Astrocyte (in vitro differentiated cells and primary cell): ENCODE measurements around the gene LATS2. TPM values are rescaled to one million over a fixed set of nuclear protein-coding genes. Genes with fewer than 3 reads are reported as not detected.

Experiments used
- DNase-seq: peaks from one replicate; pipeline ENCODE4 v3.0.0-alpha.2; 2010; ENCODE audit warnings: low read depth
- FAIRE-seq: peaks from 2 replicates; lab custom pipeline; 2011; peaks lifted over from hg19 to GRCh38; lab: Jason Lieb, UNC
- H2AFZ ChIP-seq: 2 replicates; pipeline ENCODE4 v1.6.0; 2012; ENCODE audit warnings: low read depth, low read length, inconsistent platforms
- H3K27ac ChIP-seq: 2 replicates; pipeline ENCODE4 v1.5.1; 2011; ENCODE audit warnings: low read depth, low read length, inconsistent platforms
- H3K27me3 ChIP-seq: 2 replicates; pipeline ENCODE4 v1.6.0; 2011; ENCODE audit warnings: low read length, inconsistent platforms; ENCODE audit not compliant: insufficient read depth
- H3K36me3 ChIP-seq: 2 replicates; pipeline ENCODE4 v1.5.1; 2011; ENCODE audit warnings: low read length, inconsistent platforms; ENCODE audit not compliant: insufficient read depth
- H3K4me1 ChIP-seq: 2 replicates; pipeline ENCODE4 v1.5.1; 2011; ENCODE audit warnings: low read length, inconsistent platforms; ENCODE audit not compliant: insufficient read depth
- H3K4me2 ChIP-seq: 2 replicates; pipeline ENCODE4 v1.6.0; 2012; ENCODE audit warnings: low read length, inconsistent platforms
- H3K4me3 ChIP-seq: 2 replicates; pipeline ENCODE4 v1.5.1; 2011; ENCODE audit warnings: low read depth, mild to moderate bottlenecking, low read length, inconsistent platforms; ENCODE audit not compliant: insufficient read depth
- H3K79me2 ChIP-seq: 2 replicates; pipeline ENCODE4 v1.6.0; 2012; ENCODE audit warnings: mild to moderate bottlenecking, low read length, inconsistent platforms; ENCODE audit not compliant: insufficient read depth
- H3K9ac ChIP-seq: 2 replicates; pipeline ENCODE4 v1.6.0; 2012; ENCODE audit warnings: mild to moderate bottlenecking, low read length, inconsistent platforms
- H3K9me3 ChIP-seq: 2 replicates; pipeline ENCODE4 v1.5.1; 2012; ENCODE audit warnings: low read depth, mild to moderate bottlenecking, low read length, inconsistent platforms; ENCODE audit not compliant: insufficient read depth
- H4K20me1 ChIP-seq: 2 replicates; pipeline ENCODE4 v1.6.0; 2012; ENCODE audit warnings: low read length, inconsistent platforms; ENCODE audit not compliant: insufficient read depth
- H3K27ac Mint-ChIP-seq: one replicate; pipeline ENCODE4 v1.8.0; 2021; ENCODE audit warnings: mild to moderate bottlenecking, mixed read lengths; ENCODE audit not compliant: unreplicated experiment
- H3K27me3 Mint-ChIP-seq: one replicate; pipeline ENCODE4 v1.8.0; 2021; ENCODE audit warnings: low read depth, mixed read lengths; ENCODE audit not compliant: unreplicated experiment
- H3K36me3 Mint-ChIP-seq: one replicate; pipeline ENCODE4 v1.8.0; 2021; ENCODE audit warnings: low read depth, mixed read lengths; ENCODE audit not compliant: unreplicated experiment
- H3K4me1 Mint-ChIP-seq: one replicate; pipeline ENCODE4 v1.8.0; 2021; ENCODE audit warnings: low read depth, mixed read lengths; ENCODE audit not compliant: unreplicated experiment
- H3K4me3 Mint-ChIP-seq: one replicate; pipeline ENCODE4 v1.8.0; 2021; ENCODE audit warnings: mild to moderate bottlenecking, moderate library complexity, mixed read lengths; ENCODE audit not compliant: unreplicated experiment
- H3K9me3 Mint-ChIP-seq: one replicate; pipeline ENCODE4 v1.8.0; 2021; ENCODE audit warnings: mild to moderate bottlenecking, mixed read lengths; ENCODE audit not compliant: unreplicated experiment
- CTCF ChIP-seq: IDR thresholded peaks from 2 replicates; pipeline ENCODE4 v1.5.1; 2011; ENCODE audit warnings: low read depth, mild to moderate bottlenecking, inconsistent platforms, low read length, moderate library complexity; ENCODE audit not compliant: insufficient read depth
- EZH2 ChIP-seq: IDR thresholded peaks from 2 replicates; pipeline ENCODE4 v1.6.1; 2012; ENCODE audit warnings: mild to moderate bottlenecking, low read length, inconsistent platforms; ENCODE audit not compliant: insufficient read depth
- total RNA-seq: library from RNA; stranded (reverse); gene quantifications from 2 replicates; pipeline ENCODE4 v1.2.1, GENCODE V29; 2021

LATS2 gene
- total RNA-seq, 1 donor from 2014 or later = 46.7 TPM

- Histone ChIP-seq H3K4me2 (peak overlapping the region; percentile 86), H3K4me3 (no peak overlapping the region), H3K36me3 (no peaks in the 10 kb centered on the region), H3K9me3 (no peaks in the 10 kb centered on the region), H3K4me1 (peaks cover 19% of the 10 kb centered on the region), H3K27ac (no peak overlapping the region), H4K20me1 (no peaks in the 10 kb centered on the region), H2AFZ (peak overlapping the region; percentile 11), H3K27me3 (no peaks in the 10 kb centered on the region), H3K79me2 (no peaks in the 10 kb centered on the region), H3K9ac (no peak overlapping the region)
- H3K27ac Mint-ChIP-seq = no peak overlapping the region
- peaks cover 2% of the 10 kb centered on the region for H3K27me3 Mint-ChIP-seq
- TF ChIP-seq EZH2 (no peak), CTCF (no peak)
- no peaks in the 10 kb centered on the region for H3K36me3 Mint-ChIP-seq
- H3K4me3 Mint-ChIP-seq = no peak overlapping the region
- no peak for DNase-seq
- no peaks in the 10 kb centered on the region for H3K9me3 Mint-ChIP-seq
- no peak for FAIRE-seq
- H3K4me1 Mint-ChIP-seq = peaks cover 29% of the 10 kb centered on the region
Measured at GRCh38 chr13:21074546-21074945, 13.2 kb upstream of the LATS2 start.

GRCh38 chr13:21071924-21072323 is 10.5 kb upstream of the LATS2 start:
- Mint-ChIP-seq H3K36me3 (no peaks in the 10 kb centered on the region), H3K4me1 (peaks cover 22% of the 10 kb centered on the region), H3K4me3 (no peak overlapping the region), H3K9me3 (no peaks in the 10 kb centered on the region), H3K27me3 (peaks cover 2% of the 10 kb centered on the region), H3K27ac (no peak overlapping the region)
- H2AFZ ChIP-seq = no peak overlapping the region
- no peak overlapping the region for H3K4me3 ChIP-seq
- no peaks in the 10 kb centered on the region for H3K36me3 ChIP-seq
- FAIRE-seq (no peak), DNase-seq (peak; percentile 40)
- no peak overlapping the region for H3K9ac ChIP-seq
- H4K20me1 ChIP-seq = no peaks in the 10 kb centered on the region
- TF ChIP-seq CTCF = no peak
- TF ChIP-seq EZH2 = no peak
- peaks cover 13% of the 10 kb centered on the region for H3K4me1 ChIP-seq
- H3K4me2 ChIP-seq = no peak overlapping the region
- H3K27me3 ChIP-seq = no peaks in the 10 kb centered on the region
- no peaks in the 10 kb centered on the region for H3K79me2 ChIP-seq
- H3K27ac ChIP-seq = no peak overlapping the region
- no peaks in the 10 kb centered on the region for H3K9me3 ChIP-seq

- Mint-ChIP-seq H3K27ac (peak overlapping the region; percentile 51), H3K4me1 (peaks cover 22% of the 10 kb centered on the region), H3K27me3 (peaks cover 2% of the 10 kb centered on the region), H3K36me3 (no peaks in the 10 kb centered on the region), H3K9me3 (no peaks in the 10 kb centered on the region), H3K4me3 (no peak overlapping the region)
- Histone ChIP-seq H3K9me3 (no peaks in the 10 kb centered on the region), H3K9ac (no peak overlapping the region), H2AFZ (no peak overlapping the region), H3K27me3 (no peaks in the 10 kb centered on the region), H3K4me3 (no peak overlapping the region), H3K36me3 (no peaks in the 10 kb centered on the region), H3K4me1 (peaks cover 13% of the 10 kb centered on the region), H4K20me1 (no peaks in the 10 kb centered on the region), H3K79me2 (no peaks in the 10 kb centered on the region), H3K27ac (no peak overlapping the region), H3K4me2 (no peak overlapping the region)
- FAIRE-seq = no peak
- TF ChIP-seq CTCF (no peak), EZH2 (no peak)
- DNase-seq = peak; percentile 72
Measured at GRCh38 chr13:21071015-21071414, 9.6 kb upstream of the LATS2 start.
